Activated CD8-positive, alpha-beta memory T cell treated with anti-CD3 and anti-CD28 coated beads, Interleukin-2, amount 50 U/mL, for 24 hours (primary cell): ENCODE data around the gene BMP4.

Source experiments
- DNase-seq: peaks from one replicate; pipeline ENCODE4 v3.0.0-alpha.2; 2020; ENCODE audit errors: extremely low read depth

BMP4 gene

DNA sequence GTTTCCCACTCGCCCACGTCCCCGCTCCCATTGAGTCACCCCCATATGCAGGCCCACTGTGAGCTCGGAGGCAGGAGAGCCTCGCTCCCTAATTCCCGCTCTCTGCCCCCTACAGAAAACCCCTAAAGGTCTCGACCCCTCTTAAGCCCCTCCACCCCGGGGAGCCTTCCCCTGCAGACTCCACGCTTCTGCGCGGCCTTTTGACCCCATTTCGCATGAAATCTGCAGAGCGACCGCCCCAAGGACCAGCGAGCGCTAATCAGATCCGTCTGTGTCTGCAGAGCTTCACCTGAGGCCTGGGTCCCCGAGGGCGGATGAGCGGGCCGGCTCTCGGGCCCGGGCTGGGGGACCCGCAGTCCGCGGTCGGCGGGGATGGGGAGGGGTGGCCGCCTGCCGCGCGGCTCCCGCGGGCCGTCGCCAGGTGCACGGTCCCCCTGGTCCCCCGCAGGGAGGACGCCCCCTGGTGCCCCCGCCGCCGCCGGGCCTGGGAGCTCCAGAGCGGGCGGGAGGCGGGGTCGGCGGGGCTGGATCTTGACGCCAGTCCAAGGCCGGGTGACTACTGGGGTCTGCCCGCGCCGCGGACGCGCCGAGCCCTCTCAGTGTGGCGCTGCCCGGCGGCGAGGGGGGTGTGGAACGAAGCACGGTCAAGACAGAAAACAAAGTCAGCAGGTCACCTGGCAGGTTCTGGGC is 10.1 kb downstream of the BMP4 start:
- no peak for DNase-seq

DNA sequence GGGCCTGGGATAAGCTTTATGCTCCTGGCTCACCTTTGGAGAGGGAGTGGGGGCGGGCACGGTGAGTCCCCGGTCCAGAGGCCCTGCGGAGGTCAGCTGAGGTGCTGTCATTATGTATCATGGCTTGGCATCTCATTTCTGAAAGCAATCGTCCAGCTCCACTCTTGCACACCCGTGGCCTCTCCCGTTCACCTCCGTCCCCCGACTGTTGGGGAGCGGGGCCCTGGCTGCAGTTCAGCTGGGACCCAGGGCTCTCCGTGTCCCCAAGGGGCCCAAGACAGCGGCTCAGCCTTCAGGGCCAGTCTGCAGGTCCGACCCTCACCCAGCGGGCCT is 10.6 kb downstream of the BMP4 start:
- no peak for DNase-seq

DNA sequence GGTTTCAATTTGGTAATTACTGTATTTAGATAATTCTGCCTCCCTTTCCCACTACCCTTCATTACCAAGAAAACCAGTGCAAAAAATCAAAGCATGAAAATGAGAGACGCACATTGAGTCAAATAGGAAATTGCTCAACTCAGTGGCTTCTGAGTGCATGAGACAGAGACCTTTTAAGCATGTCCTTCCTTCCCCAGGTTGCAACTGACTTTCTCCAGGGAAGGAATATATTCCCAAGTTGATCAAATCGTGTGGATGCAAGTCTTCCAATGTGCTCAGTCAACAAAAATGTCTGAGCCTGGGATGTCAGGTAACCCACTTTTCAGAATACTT is 12.9 kb downstream of the BMP4 start:
- no peak for DNase-seq

- DNase-seq, result no peak
Observed at GRCh38 chr14:53942970-53943750, 13.5 kb downstream of the BMP4 start.

DNA sequence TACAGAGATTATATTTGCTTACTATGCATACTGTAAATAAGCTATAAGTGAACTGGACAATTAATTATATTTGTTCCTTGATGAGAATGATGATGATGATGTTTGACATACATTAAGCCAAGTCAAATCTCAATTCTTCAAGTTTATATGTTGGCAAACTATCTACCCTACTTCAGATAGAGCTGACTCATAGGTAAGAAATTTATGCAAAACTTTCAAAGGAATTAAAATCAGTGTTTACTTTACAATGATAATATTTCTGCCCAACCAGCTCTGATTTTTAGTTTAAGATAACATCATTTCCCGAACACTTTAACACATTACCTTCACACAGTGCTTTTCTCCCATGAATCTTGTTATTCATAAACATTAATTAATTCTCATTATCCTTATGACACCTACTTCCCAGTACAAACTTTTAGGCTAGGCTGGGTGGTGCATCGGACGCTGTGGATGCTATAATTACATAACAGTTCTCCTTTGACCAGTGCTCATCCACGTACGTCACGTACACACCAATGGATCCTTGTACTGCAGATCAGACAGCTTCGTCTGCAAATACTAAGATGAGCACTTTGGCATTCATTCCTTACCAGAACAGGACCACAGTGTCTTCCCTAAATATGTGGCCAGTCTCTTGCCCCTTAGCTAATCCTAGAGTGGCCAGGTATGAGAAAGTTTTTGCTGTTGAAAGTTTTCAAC is 18.3 kb downstream of the BMP4 start:
- no peak for DNase-seq

DNA sequence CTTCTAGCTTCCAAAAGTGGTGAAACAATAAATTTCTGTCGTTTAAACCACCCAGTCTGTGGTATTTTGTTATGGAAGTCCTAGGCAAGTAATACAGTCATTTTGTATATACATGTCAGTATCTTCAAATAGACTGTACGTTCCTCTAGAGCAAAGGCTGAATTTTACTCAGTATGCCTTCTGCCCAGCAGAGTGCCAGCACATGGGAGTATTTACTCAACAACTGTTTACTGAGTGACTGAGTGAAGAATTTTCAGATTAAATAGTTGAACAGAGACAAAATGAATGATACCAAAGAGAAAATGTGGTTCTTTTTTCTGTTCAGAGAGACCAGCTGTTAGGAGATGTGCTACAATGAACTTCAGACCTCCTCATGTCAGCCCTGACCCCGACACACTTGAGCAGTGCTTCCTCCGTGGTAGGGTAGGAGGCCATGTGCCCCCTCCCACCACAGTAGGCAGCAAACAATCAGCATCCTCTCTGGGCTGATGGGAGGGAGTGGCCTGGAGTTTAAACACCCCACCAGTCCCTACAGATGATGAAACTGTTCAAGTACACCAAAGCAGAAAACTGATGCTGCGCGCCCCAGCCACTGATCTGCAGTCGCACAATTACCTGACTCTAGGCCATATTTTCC is 21.7 kb downstream of the BMP4 start:
- no peak for DNase-seq

DNA sequence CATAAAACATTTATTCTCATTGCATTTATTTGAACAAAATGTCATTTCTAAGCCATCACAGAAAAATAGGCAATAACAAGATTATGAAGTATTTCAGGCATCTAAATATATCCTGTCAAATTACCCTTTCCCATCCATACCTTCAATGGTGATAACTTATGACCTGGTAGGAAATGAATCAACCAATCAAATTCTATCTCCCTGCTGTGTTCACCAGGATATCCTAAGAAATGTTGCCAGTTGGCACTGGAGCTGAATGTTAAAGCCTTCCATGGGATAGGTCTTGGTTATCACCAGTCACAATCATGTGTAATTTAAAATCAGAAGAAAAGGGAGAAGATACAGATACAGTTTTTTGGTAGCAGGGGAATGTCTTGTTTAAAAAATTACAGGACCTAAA is 23.7 kb downstream of the BMP4 start:
- DNase-seq, result no peak

- peak; percentile 1 for DNase-seq
Observed at GRCh38 chr14:53929871-53930715, 26.5 kb downstream of the BMP4 start.

GRCh38 chr14:53927171-53927570 is 29.5 kb downstream of the BMP4 start:
- DNase-seq, result no peak

- DNase-seq, result no peak
Observed at GRCh38 chr14:53925201-53925766, 31.3 kb downstream of the BMP4 start.

DNA sequence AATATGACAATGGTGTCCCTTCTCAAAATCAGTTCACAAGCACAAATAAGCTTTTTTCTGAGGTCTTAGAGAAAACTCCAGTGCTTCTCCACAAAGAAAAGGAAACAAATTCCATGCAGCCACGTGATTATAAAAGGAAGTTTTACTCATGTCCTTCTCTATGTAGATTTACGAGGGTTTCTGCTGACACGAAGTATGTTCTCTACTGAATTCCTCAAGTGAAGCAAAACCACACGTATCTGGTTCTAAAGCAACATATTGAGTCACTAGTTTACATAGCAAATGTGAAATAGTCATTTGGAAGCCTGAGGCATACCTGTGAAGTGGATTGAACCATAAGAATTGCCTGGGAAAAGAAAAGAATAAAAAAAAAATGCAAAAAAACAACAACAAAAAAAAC is 31.9 kb downstream of the BMP4 start:
- DNase-seq, result no peak

GRCh38 chr14:53921027-53921426 is 35.6 kb downstream of the BMP4 start:
- no peak for DNase-seq

- no peak for DNase-seq
Observed at GRCh38 chr14:53916239-53916638, 40.4 kb downstream of the BMP4 start.

DNA sequence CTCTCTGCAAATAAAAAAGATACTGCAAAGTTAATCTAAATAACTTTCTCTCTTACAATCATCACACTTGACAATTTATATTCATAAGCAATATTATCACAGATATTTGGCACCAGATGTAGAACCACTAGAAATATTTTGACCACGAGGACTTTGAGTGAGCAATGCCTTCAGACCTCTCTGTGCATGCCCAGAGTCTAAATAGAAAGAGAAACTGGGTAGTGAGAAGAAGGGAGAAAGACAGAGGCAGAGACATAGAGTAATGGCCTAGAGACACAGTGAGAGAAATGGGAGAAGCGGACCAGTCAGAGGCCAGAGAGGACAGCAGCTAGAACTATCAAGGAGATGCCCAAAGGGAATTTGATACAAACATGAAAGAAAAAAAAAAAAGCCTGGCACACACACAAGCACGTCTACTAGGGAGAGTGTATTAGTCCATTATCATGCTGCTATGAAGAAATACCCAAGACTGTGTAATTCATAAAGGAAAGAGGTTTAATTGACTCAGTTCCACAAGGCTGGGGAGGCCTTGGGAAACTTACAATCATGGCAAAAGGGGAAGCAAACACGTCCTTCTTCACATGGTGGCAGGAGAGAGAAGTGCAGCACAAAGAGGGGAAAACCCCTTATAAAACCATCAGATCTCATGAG is 41.1 kb downstream of the BMP4 start:
- DNase-seq, result no peak

DNA sequence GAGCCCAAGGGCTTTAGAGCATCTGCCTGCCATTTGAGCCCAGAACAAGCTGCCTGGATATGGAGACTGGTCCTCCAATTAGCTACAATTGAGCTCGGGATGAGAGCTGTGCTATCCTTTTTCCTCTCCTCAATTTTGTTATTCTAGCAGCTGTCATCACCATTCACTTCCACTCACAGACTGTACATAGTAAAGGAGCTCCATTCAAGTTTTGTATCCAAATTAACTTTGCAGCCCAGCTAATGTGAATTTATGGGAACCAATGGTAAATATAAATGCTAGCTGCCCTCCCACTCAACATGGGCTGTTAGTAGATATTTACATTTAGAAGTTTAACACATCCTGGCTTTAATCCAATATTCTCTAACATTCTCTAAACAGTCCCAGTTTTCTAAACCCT is 44.6 kb downstream of the BMP4 start:
- DNase-seq, result no peak

- DNase-seq, result no peak
Observed at GRCh38 chr14:53908416-53908815, 48.2 kb downstream of the BMP4 start.

DNA sequence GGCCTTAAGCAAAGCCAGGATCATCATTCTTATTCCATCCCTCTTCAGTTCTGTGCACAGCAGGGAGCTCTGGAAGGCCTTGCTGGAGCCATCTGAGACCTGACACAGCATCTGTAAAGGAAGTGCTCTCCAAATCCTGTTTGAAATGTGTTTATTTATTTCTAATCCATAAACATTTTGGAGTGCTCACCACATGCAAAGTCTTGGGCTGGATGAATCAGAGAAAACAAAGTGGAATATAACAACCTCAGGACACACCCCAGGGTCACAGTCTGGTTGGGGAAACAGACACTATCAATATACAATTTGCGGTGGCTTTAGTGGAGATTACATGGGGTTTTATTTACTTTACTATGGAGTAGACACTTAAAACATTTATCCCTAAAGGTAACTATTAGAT is 54.3 kb downstream of the BMP4 start:
- no peak for DNase-seq

GRCh38 chr14:53900499-53900898 is 56.1 kb downstream of the BMP4 start:
- no peak for DNase-seq
